Heart right ventricle (tissue), 16 donors: ENCODE results near the gene CAMK4. TPM values are rescaled to one million over a fixed set of nuclear protein-coding genes. Genes with fewer than 3 reads are reported as not detected.

ENCODE experiments used
- ATAC-seq, 8 donors: fragments of 200-7000 bp; cut with Tn5 transposase; one replicate each; pipeline ENCODE4 v1.9.1; 2020; ENCODE audit warnings: mild to moderate bottlenecking in 8 of 8, moderate library complexity in 8 of 8, moderate number of reproducible peaks in 1 of 8
- DNase-seq, 2 donors: peaks; one replicate each; pipeline ENCODE4 v3.0.0-alpha.2; 2020
- H3K27ac ChIP-seq, 10 donors: fragments of 200-600 bp; sonication (generic) in 2 of 10; one replicate each; pipeline versions ENCODE4 v1.5.0 to v1.8.0; 2020 to 2022; ENCODE audit warnings: mild to moderate bottlenecking in 3 of 10
- H3K27me3 ChIP-seq, 7 donors: fragments of 200-600 bp; one replicate each; pipeline ENCODE4 v1.8.0; 2021 to 2022; ENCODE audit warnings: mild to moderate bottlenecking in 2 of 7
- H3K36me3 ChIP-seq, 9 donors: fragments of 200-600 bp; sonication (generic) in 1 of 9; one replicate each; pipeline versions ENCODE4 v1.5.0 to v1.8.0; 2020 to 2022; ENCODE audit warnings: mild to moderate bottlenecking in 2 of 9
- H3K4me1 ChIP-seq, 9 donors: fragments of 200-600 bp; sonication (generic) in 1 of 9; one replicate each; pipeline versions ENCODE4 v1.5.0 to v1.8.0; 2020 to 2022; ENCODE audit warnings: mild to moderate bottlenecking in 4 of 9
- H3K4me3 ChIP-seq, 10 donors: fragments of 200-600 bp; sonication (generic) in 2 of 10; one replicate each; pipeline versions ENCODE4 v1.5.0 to v1.8.0; 2020 to 2022; ENCODE audit warnings: mild to moderate bottlenecking in 7 of 10, moderate library complexity in 2 of 10
- H3K9me3 ChIP-seq, 11 donors: fragments of 200-600 bp in 10 of 11; sonication (generic) in 2 of 11; one replicate each; pipeline versions ENCODE4 v1.5.0 to v1.8.0; 2013 to 2022; ENCODE audit warnings: mild to moderate bottlenecking in 2 of 11, control low read depth in 1 of 11, moderate library complexity in 1 of 11
- WGBS, 2 donors: extraction: QIAGEN DNeasy Blood & Tissue Kit; methylation state at CpG; one replicate each; pipeline ENCODE4 v1.1.7; 2013; ENCODE audit warnings: inconsistent platforms in 1 of 2; 5-methylcytosine and 5-hydroxymethylcytosine counted together
- intact Hi-C, 10 donors: fragments of 100-400 bp; cut with DNase I; formaldehyde crosslinking; loops; one replicate each; pipeline versions ENCODE4 v1.11.1 to v1.14.2; 2022
- polyA plus RNA-seq, 2 donors: library from polyadenylated mRNA; stranded (reverse); fragments of 200-250 nt; gene quantifications; one replicate each; pipeline ENCODE4 v1.2.3, GENCODE V29; 2013
- total RNA-seq, 10 donors: library from RNA; stranded (reverse); fragmentation: NEBNext Ultra II Directional in 3 of 10; extraction: Animal tissue kit (Norgen Biotek cat#: 25700) in 3 of 10; gene quantifications; one replicate each; pipeline versions ENCODE4 v1.2.1 to v1.2.4, GENCODE V29; 2021 to 2023
- TF ChIP-seq, protein P1 (sequence below), 9 donors: fragments of 200-600 bp; sonication (generic) in 2 of 9; IDR thresholded peaks; one replicate each; pipeline versions ENCODE4 v1.5.0 to v1.8.0; 2021 to 2022; ENCODE audit warnings: antibody characterized with exemption in 9 of 9, mild to moderate bottlenecking in 5 of 9, moderate library complexity in 1 of 9
- donor health status: Arrhythmogenic right ventricular cardiomyopathy.
- donor health status: ischemic (EF 13 %, LVEDD 7.1; RV severe dilation, severe dysfunction).
- donor health status: healthy with polysubstance abuse.
- donor health status: DM: no; HTN: yes; CAD: no.
- donor health status: DM: no; HTN: no; CAD: no.
- donor health status: ischemic (EF 25% LVEDD 6.9; RV normal size, moderate dysfunction).
- donor health status: ischemic (EF 25% LVEDD 5.7; RV mildly dilated, moderate dysfunction).
- donor health status: healthy.
- donor health status: DM: yes; HTN: yes; CAD: no.
- donor health status: Ischemic cardiomyopathy.
- donor health status: ischemic (EF 35%, LVEDD 5.7; RV mildly dilated, moderate dysfunction).
- donor health status: nonischemic (EF 11% LVEDD 7.7; RV severe dilation, severe dysfunction).
- donor health status: DM: yes; HTN: yes; CAD: no.
- donor health status: PGD.
- donor health status: ischemic (EF 29% LVEDD 5.4; RV normal size, mild dysfunction).
- donor health status: nonischemic (EF 23%, LVEDD 6.1; RV moderate dilation, normal function).

Gene CAMK4
- total and polyA plus RNA-seq, 12 donors = 0.02 to 2.0 (median 0.34) TPM; not detected in 1

DNA sequence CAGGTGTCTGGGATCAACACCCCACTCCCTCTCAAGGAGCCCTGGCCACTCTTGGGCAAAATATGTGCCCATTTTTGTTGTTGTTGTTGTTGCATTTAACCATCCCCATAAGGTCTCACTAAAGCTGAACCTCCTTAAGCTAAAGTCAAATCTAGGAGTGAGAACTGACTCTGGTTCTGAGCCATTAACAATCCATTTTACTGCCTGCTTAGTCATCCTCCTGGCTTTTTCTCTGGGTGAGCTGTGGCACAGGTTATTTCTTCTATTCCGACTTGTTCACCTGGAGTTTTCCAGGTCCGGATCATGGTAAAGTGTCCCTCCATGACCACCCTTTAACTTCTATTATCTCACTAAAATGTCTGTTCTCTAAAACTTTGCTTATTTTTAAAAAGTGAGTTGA lies 85.2 kb downstream of the CAMK4 start:
- ATAC-seq = no peak
- Histone ChIP-seq H3K36me3 (no peaks in the 10 kb centered on the region), H3K4me3 (no peak overlapping the region), H3K27ac (no peak overlapping the region), H3K9me3 (no peaks in the 10 kb centered on the region), H3K4me1 (no peaks in the 10 kb centered on the region), H3K27me3 (no peaks in the 10 kb centered on the region)
- 90 to 92% methylated on average over 2 of the region's 2 CpGs for WGBS, 2 donors
- TF ChIP-seq, protein P1, sequence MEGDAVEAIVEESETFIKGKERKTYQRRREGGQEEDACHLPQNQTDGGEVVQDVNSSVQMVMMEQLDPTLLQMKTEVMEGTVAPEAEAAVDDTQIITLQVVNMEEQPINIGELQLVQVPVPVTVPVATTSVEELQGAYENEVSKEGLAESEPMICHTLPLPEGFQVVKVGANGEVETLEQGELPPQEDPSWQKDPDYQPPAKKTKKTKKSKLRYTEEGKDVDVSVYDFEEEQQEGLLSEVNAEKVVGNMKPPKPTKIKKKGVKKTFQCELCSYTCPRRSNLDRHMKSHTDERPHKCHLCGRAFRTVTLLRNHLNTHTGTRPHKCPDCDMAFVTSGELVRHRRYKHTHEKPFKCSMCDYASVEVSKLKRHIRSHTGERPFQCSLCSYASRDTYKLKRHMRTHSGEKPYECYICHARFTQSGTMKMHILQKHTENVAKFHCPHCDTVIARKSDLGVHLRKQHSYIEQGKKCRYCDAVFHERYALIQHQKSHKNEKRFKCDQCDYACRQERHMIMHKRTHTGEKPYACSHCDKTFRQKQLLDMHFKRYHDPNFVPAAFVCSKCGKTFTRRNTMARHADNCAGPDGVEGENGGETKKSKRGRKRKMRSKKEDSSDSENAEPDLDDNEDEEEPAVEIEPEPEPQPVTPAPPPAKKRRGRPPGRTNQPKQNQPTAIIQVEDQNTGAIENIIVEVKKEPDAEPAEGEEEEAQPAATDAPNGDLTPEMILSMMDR (IDR thresholded peaks at IDR 0.05) = no peak
- DNase-seq = no peak
- intact Hi-C loops = no loop called here

DNA sequence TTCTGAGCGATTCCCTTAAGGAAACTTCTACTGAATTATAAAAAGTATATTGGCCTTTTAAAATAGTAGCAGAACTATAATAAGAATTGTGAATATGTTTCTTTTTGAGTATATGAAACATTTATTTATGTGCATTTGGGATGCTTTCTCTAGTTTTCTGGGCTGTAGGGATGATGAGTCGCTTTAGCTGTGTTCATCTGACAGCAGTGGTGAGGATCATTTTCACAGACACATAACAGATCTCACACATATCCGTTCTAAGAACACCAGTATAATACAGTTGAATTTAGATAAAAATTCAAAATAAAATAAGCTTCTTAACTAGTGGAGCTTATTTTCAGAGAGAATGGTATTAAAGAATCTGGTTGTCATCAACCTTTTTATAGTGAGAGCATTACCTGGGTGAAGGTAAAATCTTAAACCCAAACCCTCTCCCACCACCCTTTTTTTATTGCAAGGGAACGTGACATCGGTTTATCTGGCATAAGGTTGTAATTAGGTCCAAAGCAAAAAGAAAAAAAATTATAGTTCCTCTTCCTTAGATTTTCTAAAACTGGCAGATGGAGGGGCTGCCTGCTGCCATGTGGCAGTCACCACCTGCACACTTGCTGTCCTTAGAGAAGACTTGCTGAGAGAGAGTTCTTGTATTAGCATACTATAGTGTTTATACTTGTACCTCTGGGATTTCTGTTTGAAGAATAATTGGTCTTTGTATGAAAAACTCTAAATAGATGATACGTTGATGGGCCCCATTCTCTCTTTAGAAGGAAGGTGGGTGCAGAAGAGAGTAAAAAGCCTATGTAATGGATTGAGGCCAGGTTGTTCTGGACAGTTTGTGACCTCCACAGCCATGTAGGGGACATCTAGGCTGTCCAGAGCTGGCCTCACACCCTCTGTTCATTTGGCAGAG lies 86.8 kb downstream of the CAMK4 start:
- TF ChIP-seq, protein P1 (IDR thresholded peaks at IDR 0.05) = no peak
- intact Hi-C loops = no loop called here
- H3K27me3 ChIP-seq = no peaks in the 10 kb centered on the region
- ATAC-seq = no peak
- no peaks in the 10 kb centered on the region for H3K9me3 ChIP-seq
- WGBS, 2 donors = 80 to 83% methylated on average over 6 of the region's 6 CpGs
- no peak overlapping the region for H3K4me3 ChIP-seq
- DNase-seq = no peak
- no peaks in the 10 kb centered on the region for H3K4me1 ChIP-seq
- no peak overlapping the region for H3K27ac ChIP-seq
- no peaks in the 10 kb centered on the region for H3K36me3 ChIP-seq

DNA sequence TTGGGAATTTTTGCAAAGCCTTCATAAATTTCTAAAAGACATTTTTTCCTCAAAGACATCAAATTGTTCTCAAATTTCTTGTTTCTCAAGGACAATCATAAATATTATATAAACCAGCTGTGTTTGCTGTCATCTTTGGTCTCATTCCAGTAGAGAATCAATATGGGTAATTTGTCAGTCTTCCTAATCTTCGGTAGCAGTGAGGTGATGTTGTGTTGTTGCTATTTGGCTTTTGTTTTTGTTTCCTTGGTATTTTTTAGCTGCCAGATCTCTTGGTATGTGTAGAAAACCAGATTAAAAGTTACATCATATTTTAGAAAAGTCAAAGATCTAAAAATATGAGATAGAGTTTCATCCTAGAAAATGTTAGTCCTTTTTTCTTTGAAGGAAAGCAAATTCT lies 87.5 kb downstream of the CAMK4 start:
- intact Hi-C loops = no loop called here
- Histone ChIP-seq H3K4me3 (no peak overlapping the region), H3K27me3 (no peaks in the 10 kb centered on the region), H3K36me3 (no peaks in the 10 kb centered on the region), H3K27ac (no peak overlapping the region), H3K4me1 (no peaks in the 10 kb centered on the region), H3K9me3 (no peaks in the 10 kb centered on the region)
- 58 to 66% methylated on average over 1 of the region's 1 CpG for WGBS, 2 donors
- no peak for ATAC-seq
- DNase-seq = no peak
- TF ChIP-seq, protein P1 (IDR thresholded peaks at IDR 0.05) = no peak

DNA sequence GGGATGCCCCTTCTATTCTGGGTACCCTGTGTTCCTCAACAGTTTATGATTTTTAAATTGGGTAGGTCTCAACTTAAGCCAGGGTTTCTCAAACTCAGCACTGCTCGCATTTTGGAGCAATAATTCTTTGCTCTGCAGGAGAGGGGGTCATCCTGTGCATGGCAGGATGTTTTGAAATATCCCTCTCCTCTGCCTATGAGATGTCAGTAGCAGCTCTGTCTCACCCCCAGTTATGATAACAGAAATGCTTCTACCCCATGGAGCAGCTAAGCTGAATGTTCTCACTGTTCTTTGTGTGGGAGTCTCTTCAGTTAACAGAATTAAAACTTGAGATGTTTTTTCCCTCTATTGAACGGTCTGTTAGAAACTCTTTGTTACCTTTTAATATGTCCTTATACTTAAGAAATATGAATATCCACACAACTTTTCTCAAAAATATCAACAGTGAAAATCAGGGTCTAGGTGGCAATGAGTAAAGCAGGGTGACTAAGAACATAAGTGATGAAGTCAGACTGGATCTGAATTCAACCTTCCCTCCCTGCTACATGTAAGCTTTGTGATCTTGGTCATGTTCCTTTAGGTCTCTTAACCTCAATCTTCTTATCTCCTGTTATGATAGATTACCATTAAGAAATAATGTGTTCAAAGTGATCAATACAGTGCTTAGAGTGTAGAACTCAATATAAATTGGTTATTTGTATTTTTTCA lies 89.0 kb downstream of the CAMK4 start:
- TF ChIP-seq, protein P1 (IDR thresholded peaks at IDR 0.05) = no peak
- Histone ChIP-seq H3K36me3 (no peaks in the 10 kb centered on the region), H3K4me1 (no peaks in the 10 kb centered on the region), H3K27ac (no peak overlapping the region), H3K4me3 (no peak overlapping the region), H3K9me3 (no peaks in the 10 kb centered on the region), H3K27me3 (no peaks in the 10 kb centered on the region)
- intact Hi-C loops = no loop called here
- no peak for ATAC-seq
- 63 to 64% methylated on average over 2 of the region's 2 CpGs for WGBS, 2 donors
- DNase-seq = no peak
